PC-9 (cell line): ENCODE results near the gene STK10. TPM values are rescaled to one million over a fixed set of nuclear protein-coding genes. Genes with fewer than 3 reads are reported as not detected.

ENCODE experiments used
- BruUV-seq: library from RNA; stranded (reverse); fragments of 400-500 nt; replicated peaks from 2 replicates; lab custom pipeline; 2021; lab: Mats Ljungman, UMichigan
- CTCF ChIA-PET: fragments of 300-600 bp; sonication (Branson Sonifier 250); formaldehyde crosslinking; loops from one replicate; lab custom pipeline; 2022; ENCODE audit warnings: antibody characterized with exemption; lab: Charles Lee
- POLR2A ChIA-PET: fragments of 300-600 bp; sonication (Branson Sonifier 250); formaldehyde crosslinking; loops from one replicate; lab custom pipeline; 2022; ENCODE audit warnings: antibody characterized with exemption; ENCODE audit not compliant: unreplicated experiment; lab: Charles Lee
- DNase-seq, 2 experiments: peaks; one replicate each; pipeline versions ENCODE4 v3.0.0 to v3.0.0-alpha.2; 2015 to 2022; ENCODE audit warnings: mixed read lengths in 1 of 2
- H2AFZ ChIP-seq: fragments of 200-600 bp; sonication (generic); 2 replicates; pipeline ENCODE4 v1.8.1; 2017; ENCODE audit warnings: antibody characterized with exemption
- H3F3A ChIP-seq: fragments of 200-600 bp; sonication (generic); 2 replicates; pipeline ENCODE4 v1.8.1; 2017; ENCODE audit warnings: antibody characterized with exemption, mild to moderate bottlenecking, low read depth; ENCODE audit not compliant: insufficient read depth
- H3K27ac ChIP-seq: fragments of 200-600 bp; sonication (generic); 2 replicates; pipeline ENCODE4 v1.6.1; 2016; ENCODE audit warnings: mixed run types
- H3K27me3 ChIP-seq: fragments of 200-600 bp; sonication (generic); 2 replicates; pipeline ENCODE4 v1.6.1; 2016; ENCODE audit warnings: low read depth, mixed run types; ENCODE audit not compliant: insufficient read depth
- H3K36me3 ChIP-seq: fragments of 200-600 bp; sonication (generic); 2 replicates; pipeline ENCODE4 v1.6.1; 2016; ENCODE audit warnings: low read depth, mixed run types
- H3K4me1 ChIP-seq: fragments of 200-600 bp; sonication (generic); replicated peaks from 2 replicates; pipeline ENCODE4 v1.6.1; 2016; ENCODE audit warnings: mixed run types; ENCODE audit not compliant: insufficient read depth
- H3K4me2 ChIP-seq: fragments of 200-600 bp; sonication (generic); 2 replicates; pipeline ENCODE4 v1.6.1; 2017; ENCODE audit warnings: mixed run types
- H3K4me3 ChIP-seq: fragments of 200-600 bp; sonication (generic); 2 replicates; pipeline ENCODE4 v1.6.1; 2016; ENCODE audit warnings: mixed run types
- H3K79me2 ChIP-seq: fragments of 200-600 bp; sonication (generic); 2 replicates; pipeline ENCODE4 v1.6.1; 2017; ENCODE audit warnings: low read depth, mixed run types
- H3K9me2 ChIP-seq: fragments of 200-600 bp; sonication (generic); 2 replicates; pipeline ENCODE4 v1.8.1; 2017; ENCODE audit warnings: mild to moderate bottlenecking; ENCODE audit not compliant: insufficient read depth
- H3K9me3 ChIP-seq: fragments of 200-600 bp; sonication (generic); 2 replicates; pipeline ENCODE4 v1.8.1; 2016; ENCODE audit warnings: low read depth; ENCODE audit not compliant: insufficient read depth
- H4K20me1 ChIP-seq: fragments of 200-600 bp; sonication (generic); 2 replicates; pipeline ENCODE4 v1.8.1; 2017; ENCODE audit not compliant: insufficient read depth
- CTCF ChIP-seq: fragments of 200-600 bp; sonication (generic); conservative IDR thresholded peaks from 2 replicates; pipeline ENCODE4 v1.6.1; 2017; ENCODE audit warnings: mixed run types, antibody characterized with exemption, mild to moderate bottlenecking, moderate library complexity
- EZH2 ChIP-seq: fragments of 200-600 bp; sonication (generic); IDR thresholded peaks from 2 replicates; pipeline ENCODE4 v1.8.0; 2017; ENCODE audit warnings: antibody characterized with exemption, low read depth
- intact Hi-C: fragments of 100-400 bp; cut with micrococcal nuclease; formaldehyde crosslinking; loops from one replicate; pipeline ENCODE4 v1.10.0; 2022; ENCODE audit not compliant: unreplicated experiment
- total RNA-seq: library from RNA; stranded (reverse); gene quantifications from 2 replicates; pipeline ENCODE4 v1.2.3, GENCODE V29; 2021

STK10 gene
- total RNA-seq, 1 experiment from 2014 or later = 31.5 TPM

GRCh38 chr5:172216345-172216744 lies 28.3 kb upstream of the STK10 start:
- H2AFZ ChIP-seq = no peak overlapping the region
- intact Hi-C loops = no loop called here
- no peak overlapping the region for H3K27ac ChIP-seq
- H3K4me2 ChIP-seq = no peak overlapping the region
- no peaks in the 10 kb centered on the region for H3K9me2 ChIP-seq
- no peaks in the 10 kb centered on the region for H3K9me3 ChIP-seq
- no peak for DNase-seq
- no peak overlapping the region for H3K4me3 ChIP-seq
- peaks cover 8% of the 10 kb centered on the region; the same call in 1 of the 2 replicates for H4K20me1 ChIP-seq
- H3K36me3 ChIP-seq = peaks cover 7% of the 10 kb centered on the region; the same call in 1 of the 2 replicates
- POLR2A ChIA-PET = no interaction called here
- peaks cover 8% of the 10 kb centered on the region; the same call in 1 of the 2 replicates for H3K79me2 ChIP-seq
- CTCF ChIA-PET = interaction anchor here (0.7 kb wide), 1 partner anchor 453 kb away, joined by 5 read pairs; no protein-coding TSS in a partner anchor
- TF ChIP-seq CTCF (no peak), EZH2 (no peak)
- no peaks in the 10 kb centered on the region for H3K4me1 ChIP-seq
- H3K27me3 ChIP-seq = no peaks in the 10 kb centered on the region
- no TSS peak for BruUV-seq
- peaks cover 8% of the 10 kb centered on the region for H3F3A ChIP-seq

- intact Hi-C loops = no loop called here
- no peaks in the 10 kb centered on the region; the same call in 1 of the 2 replicates for H4K20me1 ChIP-seq
- POLR2A ChIA-PET = no interaction called here
- peaks cover 8% of the 10 kb centered on the region; the same call in 1 of the 2 replicates for H3K79me2 ChIP-seq
- no peaks in the 10 kb centered on the region for H3K9me3 ChIP-seq
- H3K4me1 ChIP-seq = no peaks in the 10 kb centered on the region
- H3K4me2 ChIP-seq = no peak overlapping the region
- no peaks in the 10 kb centered on the region for H3K9me2 ChIP-seq
- TF ChIP-seq CTCF = no peak
- no peak for TF ChIP-seq EZH2
- no peak overlapping the region for H3K27ac ChIP-seq
- H3K27me3 ChIP-seq = no peaks in the 10 kb centered on the region
- peaks cover 4% of the 10 kb centered on the region; the same call in 1 of the 2 replicates for H3F3A ChIP-seq
- CTCF ChIA-PET = no interaction called here
- H2AFZ ChIP-seq = no peak overlapping the region
- no peak for DNase-seq
- H3K36me3 ChIP-seq = no peaks in the 10 kb centered on the region
- H3K4me3 ChIP-seq = no peak overlapping the region
- no TSS peak for BruUV-seq
Measured at GRCh38 chr5:172213126-172213525, 25.1 kb upstream of the STK10 start.

- ChIA-PET CTCF (no interaction called here), POLR2A (interaction anchor here (0.6 kb wide), 1 partner anchor 204 kb away, joined by 7 read pairs; no protein-coding TSS in a partner anchor)
- intact Hi-C loops = no loop called here
- Histone ChIP-seq H2AFZ (no peak overlapping the region), H3K79me2 (peaks cover 8% of the 10 kb centered on the region; the same call in 1 of the 2 replicates), H3K36me3 (no peaks in the 10 kb centered on the region), H3F3A (peaks cover under 1% of the 10 kb centered on the region; the same call in 1 of the 2 replicates), H3K9me3 (no peaks in the 10 kb centered on the region), H3K27me3 (no peaks in the 10 kb centered on the region), H3K4me2 (no peak overlapping the region), H3K27ac (no peak overlapping the region), H3K9me2 (no peaks in the 10 kb centered on the region), H3K4me3 (no peak overlapping the region), H3K4me1 (no peaks in the 10 kb centered on the region), H4K20me1 (no peaks in the 10 kb centered on the region)
- TF ChIP-seq CTCF (no peak), EZH2 (no peak)
- no TSS peak for BruUV-seq
- no peak for DNase-seq
Measured at GRCh38 chr5:172211676-172212075, 23.7 kb upstream of the STK10 start.
